Activated gamma-delta T cell treated with Interleukin-2 at 50 U/mL for 16 hours (primary cell): ENCODE data around the gene CHST14.

Source experiments
- DNase-seq: peaks from one replicate; pipeline ENCODE4 v3.0.0-alpha.2; 2020

The CHST14 gene

GRCh38 chr15:40470423-40471104 lies at the start of gene CHST14:
CHST14 (plus strand) TSS chr15:40470984; CDS start chr15:40471214, 230 bp downstream.
- peak; percentile 60 for DNase-seq

- peak; percentile 73 for DNase-seq
Observed at GRCh38 chr15:40421246-40422157, 49.3 kb upstream of the CHST14 start.

- no peak for DNase-seq
Observed at GRCh38 chr15:40424483-40425115, 46.2 kb upstream of the CHST14 start.

- no peak for DNase-seq
Observed at GRCh38 chr15:40425681-40426080, 45.1 kb upstream of the CHST14 start.

GRCh38 chr15:40427188-40427587 lies 43.6 kb upstream of the CHST14 start:
- DNase-seq, result no peak

- no peak for DNase-seq
Observed at GRCh38 chr15:40428185-40428584, 42.6 kb upstream of the CHST14 start.

GRCh38 chr15:40429068-40429710 lies 41.6 kb upstream of the CHST14 start:
- DNase-seq, result no peak

- DNase-seq, result no peak
Observed at GRCh38 chr15:40430271-40430805, 40.4 kb upstream of the CHST14 start.

- no peak for DNase-seq
Observed at GRCh38 chr15:40435023-40435709, 35.6 kb upstream of the CHST14 start.

GRCh38 chr15:40435710-40436089 lies 35.1 kb upstream of the CHST14 start:
- DNase-seq, result no peak

GRCh38 chr15:40436116-40436891 lies 34.5 kb upstream of the CHST14 start:
- no peak for DNase-seq

- no peak for DNase-seq
Observed at GRCh38 chr15:40436892-40437751, 33.7 kb upstream of the CHST14 start.

GRCh38 chr15:40437752-40438687 lies 32.8 kb upstream of the CHST14 start:
- no peak for DNase-seq

GRCh38 chr15:40438712-40439111 lies 32.1 kb upstream of the CHST14 start:
- DNase-seq, result no peak

- DNase-seq, result no peak
Observed at GRCh38 chr15:40439461-40439959, 31.3 kb upstream of the CHST14 start.

GRCh38 chr15:40439960-40440742 lies 30.6 kb upstream of the CHST14 start:
- no peak for DNase-seq

GRCh38 chr15:40440743-40441564 lies 29.8 kb upstream of the CHST14 start, which contains the start of gene BAHD1:
BAHD1 (plus strand) TSS chr15:40440953; CDS start chr15:40458465, 17,512 bp downstream.
- peak; percentile 94 for DNase-seq
